ENCODE data around the gene LTBP1.
"Not testable (repeated sequence)": the region's sequence is repeated elsewhere in the genome, so short reads cannot be mapped to it uniquely, and the experiment has no call there.

Gene LTBP1

DNA sequence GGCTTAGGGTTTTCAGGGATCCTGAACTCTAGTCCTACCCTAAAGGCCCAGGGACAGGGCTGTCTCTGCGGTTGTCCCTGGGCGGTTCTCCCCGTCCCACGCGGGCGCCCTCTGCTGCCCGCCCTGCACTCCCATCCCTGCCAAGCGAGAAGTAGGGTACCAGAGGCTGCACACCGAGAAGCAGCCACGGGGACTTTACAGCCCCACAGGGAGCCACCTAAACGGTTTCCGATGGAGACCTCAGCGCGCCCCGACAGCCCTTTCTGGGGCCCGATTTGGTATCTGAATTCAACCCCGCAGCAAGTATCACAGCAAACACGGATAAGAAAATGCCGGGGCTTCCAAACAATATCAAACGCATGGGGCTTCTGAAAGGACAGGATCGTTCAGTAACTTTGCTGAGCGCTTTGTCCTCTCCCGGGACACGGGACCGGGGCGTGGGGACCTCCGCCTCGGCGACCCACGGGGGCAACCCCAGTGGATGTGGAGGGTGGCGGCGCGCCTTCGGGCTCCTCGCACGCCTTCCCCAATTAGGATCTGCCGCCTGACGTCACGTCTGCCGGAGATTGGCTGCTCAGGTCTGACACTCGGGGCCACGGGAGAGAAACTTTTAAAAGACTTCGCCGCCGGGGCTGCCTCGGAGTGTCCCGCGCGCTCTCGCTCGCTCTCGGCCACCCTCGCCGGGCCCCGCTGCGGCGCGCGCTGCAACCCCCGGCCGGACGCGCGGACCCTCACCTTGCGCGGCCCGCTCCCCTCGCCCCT, at the start of gene LTBP1:
LTBP1 (plus strand) TSS at position 640 of the 762 bp plus-strand sequence. CDS start 372 bp downstream, outside the sequence.
- peak; percentile 45 for DNase-seq (ENCODE audit: low spot score)

- no peak for DNase-seq (ENCODE audit: low spot score)
These were observed 46.3 kb upstream of the LTBP1 start for GRCh38 chr2:32900246-32900973.

GRCh38 chr2:32901313-32901712, 45.4 kb upstream of the LTBP1 start:
- no peak for DNase-seq (ENCODE audit: low spot score)

DNA sequence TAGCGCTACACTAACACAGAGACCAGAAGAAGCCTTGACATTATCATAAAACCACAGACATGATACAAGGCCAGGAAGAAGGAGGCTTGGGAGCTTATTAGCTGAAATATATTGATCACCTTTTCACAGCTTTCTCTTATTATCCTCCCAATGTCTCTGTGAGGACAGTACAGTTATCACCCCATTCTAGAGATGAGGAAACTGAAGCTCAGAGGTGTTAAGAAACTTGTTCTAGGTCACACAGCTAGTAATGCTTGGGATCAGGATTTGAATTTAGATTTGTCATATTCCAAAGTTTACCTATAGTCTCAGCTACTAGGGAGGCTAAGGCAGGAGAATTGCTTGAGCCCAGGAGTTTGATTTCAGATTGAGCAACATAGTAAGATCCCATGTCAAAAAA, 44.6 kb upstream of the LTBP1 start:
- DNase-seq (ENCODE audit: low spot score): no peak

GRCh38 chr2:32902986-32903385, 43.8 kb upstream of the LTBP1 start:
- DNase-seq (ENCODE audit: low spot score): no peak

GRCh38 chr2:32904074-32904473, 42.7 kb upstream of the LTBP1 start:
- DNase-seq (ENCODE audit: low spot score): no peak

- no peak for DNase-seq (ENCODE audit: low spot score)
These were observed 42.0 kb upstream of the LTBP1 start for GRCh38 chr2:32904751-32905150.

- no peak for DNase-seq (ENCODE audit: low spot score)
These were observed 41.5 kb upstream of the LTBP1 start for GRCh38 chr2:32905270-32905669.

DNA sequence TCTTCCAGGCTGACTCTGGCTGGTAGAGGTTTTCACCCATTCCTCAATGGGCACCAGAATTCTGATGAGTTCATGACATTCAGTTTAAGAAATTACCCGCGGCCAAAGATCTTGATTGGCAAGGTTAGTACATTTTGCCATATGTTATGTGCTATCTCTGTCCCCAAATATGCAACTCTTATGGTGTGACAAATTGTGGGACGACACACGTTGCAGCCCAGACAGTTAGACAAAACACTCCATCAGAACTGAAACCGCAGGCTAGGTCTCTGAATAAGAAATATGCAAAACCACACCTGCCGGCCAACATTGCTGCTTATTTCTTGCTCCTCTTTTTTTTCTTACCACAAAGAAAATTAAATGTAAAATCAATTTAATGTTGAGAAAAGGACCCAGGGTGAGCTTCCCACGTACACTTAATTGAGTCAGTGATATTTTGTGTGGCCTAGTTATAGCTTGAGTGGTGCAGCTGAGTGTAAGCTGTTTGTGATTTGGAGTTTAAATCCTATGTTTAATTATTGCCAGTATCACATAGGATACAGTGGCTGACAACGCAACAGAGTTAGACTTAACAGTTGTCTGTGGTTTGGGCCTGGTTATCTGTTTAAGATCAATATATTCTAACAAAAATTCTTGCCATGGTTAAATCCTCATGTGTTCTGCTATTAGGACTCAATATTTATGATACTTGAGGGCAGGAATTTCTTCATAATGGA, 35.7 kb upstream of the LTBP1 start:
- no peak for DNase-seq (ENCODE audit: low spot score)

GRCh38 chr2:32915694-32916093, 31.1 kb upstream of the LTBP1 start:
- no peak for DNase-seq (ENCODE audit: low spot score)

- no peak for DNase-seq (ENCODE audit: low spot score)
These were observed 28.0 kb upstream of the LTBP1 start for GRCh38 chr2:32918774-32919173.

DNA sequence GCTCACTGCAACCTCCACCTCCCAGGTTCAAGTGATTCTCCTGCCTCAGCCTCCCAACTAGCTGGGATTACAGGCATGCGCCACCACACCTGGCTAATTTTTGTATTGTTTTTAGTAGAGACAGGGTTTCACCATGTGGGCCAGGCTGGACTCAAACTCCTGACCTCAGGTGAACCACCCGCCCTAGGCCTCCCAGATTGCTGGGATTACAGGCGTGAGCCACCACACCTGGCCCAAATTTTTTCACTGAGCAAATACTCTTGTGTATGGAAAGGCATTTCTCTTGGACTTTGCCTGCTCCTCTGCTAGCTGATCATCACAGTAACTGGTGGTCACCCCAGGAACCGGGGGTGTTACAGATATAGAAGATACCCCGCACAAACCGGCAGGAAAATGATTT, 26.9 kb upstream of the LTBP1 start:
- DNase-seq (ENCODE audit: low spot score): not testable (repeated sequence)

DNA sequence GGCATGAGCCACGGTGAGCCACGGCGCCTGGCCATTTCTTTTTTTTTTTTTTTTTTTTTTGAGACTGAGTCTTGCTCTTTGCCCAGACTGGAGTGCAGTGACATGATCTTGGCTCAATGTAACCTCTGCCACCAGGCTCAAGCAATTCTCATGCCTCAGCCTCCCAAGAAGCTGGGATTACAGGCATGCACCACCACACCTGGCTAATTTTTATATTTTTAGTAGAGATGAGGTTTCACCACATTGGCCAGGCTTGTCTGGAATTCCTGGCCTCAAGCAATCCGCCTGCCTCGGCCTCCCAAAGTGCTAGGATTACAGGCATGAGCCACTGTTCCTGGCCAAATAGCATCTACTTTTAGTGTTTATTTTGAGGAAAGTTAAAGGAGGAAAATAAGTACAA, 25.3 kb upstream of the LTBP1 start:
- DNase-seq (ENCODE audit: low spot score): not testable (repeated sequence)

DNA sequence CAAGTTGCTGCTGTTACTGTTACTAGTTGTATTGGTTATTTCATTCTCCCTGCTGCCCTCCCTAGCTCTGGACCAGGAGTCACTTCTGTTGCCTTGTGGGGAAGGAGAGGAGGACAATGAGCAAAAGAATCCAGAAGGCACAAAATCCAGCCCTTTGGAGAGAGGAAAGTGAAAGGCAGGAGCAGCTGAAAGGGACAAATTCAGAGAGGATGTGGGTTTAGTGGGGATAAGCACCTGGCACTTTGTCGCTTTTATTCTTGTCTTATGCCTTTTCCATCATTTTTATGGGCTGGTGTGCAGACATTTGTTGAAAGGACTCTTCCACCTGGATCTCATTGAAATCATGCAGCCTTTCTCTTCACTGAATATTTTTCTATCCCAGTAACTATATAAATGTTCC, 24.3 kb upstream of the LTBP1 start:
- DNase-seq (ENCODE audit: low spot score): no peak

DNA sequence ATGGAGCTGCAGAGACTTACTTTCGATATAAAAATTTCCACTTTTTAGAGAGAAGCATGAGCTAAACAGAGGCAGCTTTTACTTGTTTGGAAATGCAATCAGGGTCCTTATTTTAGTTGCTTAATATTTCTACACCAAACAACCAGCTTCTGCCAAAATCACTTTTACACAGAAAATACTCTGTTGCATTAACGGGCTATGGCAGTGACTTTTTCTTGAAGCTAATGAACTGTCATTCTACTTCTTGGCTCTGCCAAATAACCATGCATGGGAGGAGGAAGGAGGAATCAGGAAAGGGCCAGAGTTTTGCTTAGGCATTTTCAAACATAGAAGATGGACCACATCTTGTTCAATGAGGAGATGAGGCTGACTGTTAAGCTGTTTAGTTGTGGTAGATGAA, 23.6 kb upstream of the LTBP1 start:
- no peak for DNase-seq (ENCODE audit: low spot score)

DNA sequence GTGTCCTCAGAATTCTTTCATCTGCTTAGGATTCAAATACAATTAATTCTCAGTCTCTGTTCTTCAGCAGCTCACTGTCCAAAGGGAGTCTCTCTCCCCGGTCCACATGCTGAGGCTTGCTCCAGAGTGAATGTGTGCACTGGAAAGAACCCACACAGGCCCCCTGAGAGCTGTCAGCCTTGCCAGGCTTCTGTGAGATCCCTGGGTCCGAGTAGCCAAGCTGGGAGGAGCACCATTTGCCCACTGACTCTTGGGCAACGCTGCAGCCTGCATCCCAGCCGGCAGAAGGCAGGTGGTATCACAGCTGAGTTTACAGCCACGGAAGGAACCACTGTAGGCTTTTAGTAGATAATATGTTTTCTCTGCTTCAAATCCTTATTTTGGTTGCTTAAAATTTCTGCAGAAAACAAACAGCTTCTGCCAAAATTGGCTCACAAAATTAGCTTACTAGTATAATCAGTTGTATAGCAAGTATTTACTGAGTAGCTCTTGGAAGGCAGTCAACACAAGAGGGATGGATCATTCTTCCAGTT, 21.4 kb upstream of the LTBP1 start:
- no peak for DNase-seq (ENCODE audit: low spot score)

GRCh38 chr2:32925976-32926707, 20.6 kb upstream of the LTBP1 start:
- DNase-seq (ENCODE audit: low spot score): no peak

DNA sequence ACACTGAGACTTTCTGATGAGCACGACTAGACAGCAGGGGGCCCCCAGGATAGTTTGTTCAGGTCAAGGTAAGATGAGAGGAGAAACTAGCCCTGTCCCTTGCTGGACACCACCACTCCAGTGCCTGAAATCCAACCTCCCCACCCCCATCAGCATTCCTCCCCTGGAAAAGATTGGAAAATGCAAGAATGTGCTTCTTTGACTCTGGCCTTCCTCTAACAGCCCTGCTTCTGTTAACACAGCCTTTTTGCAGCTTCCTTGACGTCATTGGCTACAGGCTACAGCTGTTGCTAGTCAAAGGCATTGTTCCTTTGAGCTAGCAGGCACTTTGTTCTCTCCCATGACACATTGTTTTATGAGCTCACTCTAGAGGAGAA, 20.1 kb upstream of the LTBP1 start:
- DNase-seq (ENCODE audit: low spot score): peak; percentile 51

DNA sequence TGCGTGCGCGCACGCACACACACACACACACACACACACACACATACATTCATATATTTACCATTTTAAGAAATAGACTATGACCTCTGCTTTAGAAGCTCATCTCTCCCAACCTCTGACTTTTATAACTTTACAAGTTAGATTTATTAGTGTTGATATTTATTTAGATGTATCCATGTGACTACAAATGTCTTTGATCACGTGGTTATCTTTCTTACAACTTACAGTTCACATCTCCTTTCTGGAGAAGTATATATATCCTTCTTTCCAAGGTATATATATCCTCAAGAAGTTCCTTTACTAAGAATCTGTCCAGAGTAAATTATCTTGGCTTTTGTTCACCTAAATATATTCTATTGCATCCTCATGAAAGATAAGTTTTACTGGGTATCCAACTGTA, 16.3 kb upstream of the LTBP1 start:
- no peak for DNase-seq (ENCODE audit: low spot score)

DNA sequence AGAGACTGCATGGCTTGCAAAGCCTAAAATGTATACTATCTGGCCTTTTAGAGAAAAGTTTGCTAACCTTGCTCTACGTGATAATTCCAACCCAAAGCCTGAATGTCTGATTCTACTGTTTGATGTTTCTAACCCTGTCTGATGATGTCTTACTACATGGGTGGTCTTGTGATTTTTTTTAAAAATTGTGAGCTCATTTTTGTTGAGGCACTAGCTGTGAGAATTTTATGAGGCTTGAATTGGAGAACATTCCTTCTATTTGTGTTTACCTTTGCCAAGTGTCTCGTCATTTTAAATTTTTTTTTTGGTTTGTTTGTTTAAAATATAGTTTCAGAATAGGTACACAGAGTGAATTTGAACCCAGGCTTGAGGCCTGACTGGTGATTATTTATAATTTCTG, 15.2 kb upstream of the LTBP1 start:
- DNase-seq (ENCODE audit: low spot score): no peak

GRCh38 chr2:32931945-32932709, 14.6 kb upstream of the LTBP1 start:
- DNase-seq (ENCODE audit: low spot score): peak; percentile 65
